GM12865 (cell line): ENCODE measurements around the gene PTPRN2.
"Not testable (repeated sequence)": the region's sequence is repeated elsewhere in the genome, so short reads cannot be mapped to it uniquely, and the experiment has no call there.

Source experiments
- DNase-seq: peaks from one replicate; pipeline ENCODE4 v3.0.0; 2010; ENCODE audit warnings: low read depth
- H3K4me3 ChIP-seq: 2 replicates; pipeline ENCODE4 v1.5.1; 2011; ENCODE audit warnings: mild to moderate bottlenecking, low read depth, low read length, control low read depth
- CTCF ChIP-seq: IDR thresholded peaks from 2 replicates; pipeline ENCODE4 v1.5.1; 2011; ENCODE audit warnings: low read length, control low read depth, low read depth, inconsistent platforms; ENCODE audit not compliant: insufficient read depth; ENCODE audit errors: missing control alignments

PTPRN2 gene

GRCh38 chr7:157910446-157910845, 677.2 kb downstream of the PTPRN2 start:
- H3K4me3 ChIP-seq: no peak overlapping the region
- DNase-seq: no peak
- TF ChIP-seq CTCF: no peak

- not testable (repeated sequence) for DNase-seq, H3K4me3 ChIP-seq
These were observed 677.6 kb downstream of the PTPRN2 start for GRCh38 chr7:157910045-157910444.

GRCh38 chr7:157909370-157909769, 678.3 kb downstream of the PTPRN2 start:
- no peak overlapping the region for H3K4me3 ChIP-seq
- TF ChIP-seq CTCF: no peak
- no peak for DNase-seq

- no peak for DNase-seq
- TF ChIP-seq CTCF: no peak
- H3K4me3 ChIP-seq: no peak overlapping the region
These were observed 679.4 kb downstream of the PTPRN2 start for GRCh38 chr7:157908006-157908782.

GRCh38 chr7:157907091-157907490, 680.5 kb downstream of the PTPRN2 start:
- DNase-seq: no peak
- no peak overlapping the region for H3K4me3 ChIP-seq
- TF ChIP-seq CTCF: no peak

GRCh38 chr7:157906583-157906982, 681.0 kb downstream of the PTPRN2 start:
- no peak for DNase-seq
- TF ChIP-seq CTCF: no peak
- H3K4me3 ChIP-seq: no peak overlapping the region

GRCh38 chr7:157905651-157906461, 681.8 kb downstream of the PTPRN2 start:
- DNase-seq: no peak
- no peak overlapping the region for H3K4me3 ChIP-seq
- TF ChIP-seq CTCF: no peak
